ENCODE data around the gene NCAN. TPM values are rescaled to one million over a fixed set of nuclear protein-coding genes. Genes with fewer than 3 reads are reported as not detected.

The NCAN gene
- not detected in 3 replicates for total RNA-seq
- long read RNA-seq, result 0 reads

DNA sequence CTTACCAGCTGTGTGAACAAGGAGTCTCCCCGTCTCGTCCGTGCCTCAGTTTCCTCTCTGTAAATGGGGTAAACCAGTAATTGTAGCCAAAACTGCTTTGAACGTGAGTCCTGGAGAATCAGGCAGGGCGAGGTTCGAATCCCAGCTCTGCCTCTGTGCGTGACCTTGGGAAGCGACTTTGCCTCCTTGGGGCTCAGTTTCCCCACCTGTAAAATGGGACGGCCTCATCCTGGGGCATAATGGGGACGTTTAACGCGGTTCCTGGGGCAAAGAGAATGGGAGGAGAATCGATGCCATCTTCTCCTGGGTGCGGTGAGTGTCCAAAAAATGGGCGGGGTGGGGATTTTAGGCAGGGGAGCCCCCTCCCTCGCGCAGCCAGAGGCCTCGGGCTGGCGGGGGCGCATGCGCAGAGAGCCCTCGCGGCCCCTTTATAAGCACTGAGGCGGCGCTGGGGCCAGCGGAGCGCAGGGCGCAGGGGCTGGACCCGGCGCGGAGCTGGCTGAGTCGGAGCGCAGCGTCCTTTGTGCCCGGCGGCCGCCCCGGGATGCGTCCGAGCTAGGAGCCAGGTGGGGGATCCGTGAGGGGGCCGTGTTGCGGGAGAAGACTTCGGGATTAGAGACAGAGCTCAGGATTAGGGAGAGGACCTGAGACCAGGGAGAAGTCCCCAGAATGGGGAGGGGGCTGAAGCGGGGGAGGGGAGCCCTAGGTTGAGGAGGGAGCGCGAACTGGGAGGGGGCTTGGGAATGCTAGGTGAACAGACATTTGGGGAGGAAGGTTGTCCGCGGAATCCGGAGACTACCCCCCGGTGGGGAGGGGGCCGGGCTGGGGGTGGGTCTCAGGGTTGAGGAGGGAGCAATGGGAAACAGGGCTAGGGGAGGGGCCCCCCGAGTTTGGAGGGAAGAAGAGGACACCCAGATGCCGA, at the start of gene NCAN:
Gene NCAN (plus strand): TSS at position 460 of the 922 bp plus-strand sequence. CDS start 4,996 bp downstream, outside the sequence.
- DNase-seq (ENCODE audit: low spot score), result no peak
- TF ChIP-seq, protein P1, sequence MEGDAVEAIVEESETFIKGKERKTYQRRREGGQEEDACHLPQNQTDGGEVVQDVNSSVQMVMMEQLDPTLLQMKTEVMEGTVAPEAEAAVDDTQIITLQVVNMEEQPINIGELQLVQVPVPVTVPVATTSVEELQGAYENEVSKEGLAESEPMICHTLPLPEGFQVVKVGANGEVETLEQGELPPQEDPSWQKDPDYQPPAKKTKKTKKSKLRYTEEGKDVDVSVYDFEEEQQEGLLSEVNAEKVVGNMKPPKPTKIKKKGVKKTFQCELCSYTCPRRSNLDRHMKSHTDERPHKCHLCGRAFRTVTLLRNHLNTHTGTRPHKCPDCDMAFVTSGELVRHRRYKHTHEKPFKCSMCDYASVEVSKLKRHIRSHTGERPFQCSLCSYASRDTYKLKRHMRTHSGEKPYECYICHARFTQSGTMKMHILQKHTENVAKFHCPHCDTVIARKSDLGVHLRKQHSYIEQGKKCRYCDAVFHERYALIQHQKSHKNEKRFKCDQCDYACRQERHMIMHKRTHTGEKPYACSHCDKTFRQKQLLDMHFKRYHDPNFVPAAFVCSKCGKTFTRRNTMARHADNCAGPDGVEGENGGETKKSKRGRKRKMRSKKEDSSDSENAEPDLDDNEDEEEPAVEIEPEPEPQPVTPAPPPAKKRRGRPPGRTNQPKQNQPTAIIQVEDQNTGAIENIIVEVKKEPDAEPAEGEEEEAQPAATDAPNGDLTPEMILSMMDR (IDR thresholded peaks at IDR 0.05), result no peak
- H3K27ac Mint-ChIP-seq (ENCODE audit: unreplicated experiment), result no peak within 1 kb of the TSS

DNA sequence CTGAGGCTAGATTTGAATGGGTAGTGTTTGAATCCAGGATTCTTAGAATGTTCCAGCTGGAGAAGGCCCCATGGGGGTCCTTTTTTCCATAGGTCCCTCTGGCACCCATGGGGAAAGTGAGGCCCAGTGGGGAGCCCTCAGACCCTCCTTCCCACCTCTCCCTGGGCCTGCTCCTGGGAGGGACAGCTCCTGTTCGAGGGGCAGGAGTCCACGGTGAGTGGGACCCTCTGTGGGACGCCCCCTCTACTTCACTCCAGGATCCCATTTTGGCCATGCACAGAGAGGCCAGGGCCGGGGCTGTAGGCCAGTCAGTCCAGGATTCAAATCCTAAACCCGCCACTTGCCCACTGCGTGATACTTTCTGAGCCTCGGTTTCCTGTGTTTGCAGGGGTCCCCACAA, 49.3 kb upstream of the NCAN start:
- DNase-seq (ENCODE audit: low spot score), result no peak
- H3K9me3 Mint-ChIP-seq (ENCODE audit: low read depth), result no peaks in the 10 kb centered on the region
- no peak overlapping the region for H3K27ac Mint-ChIP-seq (ENCODE audit: unreplicated experiment)
- no peaks in the 10 kb centered on the region for H3K4me1 Mint-ChIP-seq (ENCODE audit: low read depth)
- TF ChIP-seq, protein P1 (IDR thresholded peaks at IDR 0.05), result no peak
- no peaks in the 10 kb centered on the region for H3K36me3 Mint-ChIP-seq (ENCODE audit: low read depth)
- no peak overlapping the region for H3K4me3 Mint-ChIP-seq (ENCODE audit: unreplicated experiment)
- no peaks in the 10 kb centered on the region for H3K27me3 Mint-ChIP-seq (ENCODE audit: low read depth)

More for the DNA sequence above, at the start of gene NCAN:
- Mint-ChIP-seq H3K36me3 (ENCODE audit: low read depth) (no peaks in the 10 kb centered on the region), H3K4me3 (ENCODE audit: unreplicated experiment) (no peak within 1 kb of the TSS), H3K27me3 (ENCODE audit: low read depth) (peaks cover 42% of the 10 kb centered on the region), H3K9me3 (ENCODE audit: low read depth) (no peaks in the 10 kb centered on the region), H3K4me1 (ENCODE audit: low read depth) (no peaks in the 10 kb centered on the region)

DNA sequence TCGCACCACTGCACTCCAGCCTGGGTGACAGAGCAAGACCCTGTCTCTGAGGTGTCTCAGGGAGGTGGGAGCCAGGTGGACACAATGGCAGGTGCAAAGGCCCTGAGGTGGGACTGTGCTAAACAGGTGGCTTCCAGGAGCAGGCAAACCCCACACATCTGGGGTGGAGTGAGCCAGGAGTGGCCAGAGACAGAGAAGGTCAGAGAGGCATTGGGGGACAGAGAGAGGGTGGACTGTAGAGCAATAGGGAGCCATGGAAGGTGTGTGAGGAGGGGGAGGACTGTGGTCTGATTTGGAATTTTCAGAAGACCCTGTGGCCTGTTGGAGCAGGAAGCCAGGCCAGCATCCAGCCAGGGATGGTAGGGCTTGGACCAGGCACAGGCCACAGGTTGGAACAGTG, 46.4 kb upstream of the NCAN start:
- no peak overlapping the region for H3K4me3 Mint-ChIP-seq (ENCODE audit: unreplicated experiment)
- no peak overlapping the region for H3K27ac Mint-ChIP-seq (ENCODE audit: unreplicated experiment)
- DNase-seq (ENCODE audit: low spot score), result no peak
- no peaks in the 10 kb centered on the region for H3K9me3 Mint-ChIP-seq (ENCODE audit: low read depth)
- H3K36me3 Mint-ChIP-seq (ENCODE audit: low read depth), result no peaks in the 10 kb centered on the region
- no peaks in the 10 kb centered on the region for H3K27me3 Mint-ChIP-seq (ENCODE audit: low read depth)
- H3K4me1 Mint-ChIP-seq (ENCODE audit: low read depth), result peaks cover 9% of the 10 kb centered on the region
- TF ChIP-seq, protein P1 (IDR thresholded peaks at IDR 0.05), result no peak

DNA sequence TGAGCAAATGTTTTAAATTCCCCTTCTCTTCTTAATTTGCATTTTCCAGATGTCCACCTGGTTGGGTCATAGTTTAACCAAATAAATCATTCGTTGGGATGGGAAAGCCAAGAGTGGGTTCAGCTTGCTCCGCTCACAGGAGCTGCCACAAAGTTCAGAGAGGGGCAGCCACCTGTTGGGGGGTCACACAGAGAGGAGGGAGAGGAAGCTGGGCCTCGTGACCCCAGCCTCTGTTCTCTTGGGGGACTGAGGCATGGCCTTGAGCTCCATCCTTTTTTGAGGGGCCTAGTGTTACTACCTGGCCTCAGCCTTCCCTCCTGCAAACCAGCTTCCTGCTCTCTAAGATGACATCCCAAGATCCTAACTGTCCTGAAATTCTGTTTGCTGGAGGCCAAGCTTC, 44.1 kb upstream of the NCAN start:
- Mint-ChIP-seq H3K4me1 (ENCODE audit: low read depth) (peaks cover 25% of the 10 kb centered on the region), H3K4me3 (ENCODE audit: unreplicated experiment) (no peak overlapping the region), H3K9me3 (ENCODE audit: low read depth) (no peaks in the 10 kb centered on the region), H3K36me3 (ENCODE audit: low read depth) (no peaks in the 10 kb centered on the region), H3K27me3 (ENCODE audit: low read depth) (no peaks in the 10 kb centered on the region), H3K27ac (ENCODE audit: unreplicated experiment) (no peak overlapping the region)
- TF ChIP-seq, protein P1 (IDR thresholded peaks at IDR 0.05), result no peak
- DNase-seq (ENCODE audit: low spot score), result no peak

DNA sequence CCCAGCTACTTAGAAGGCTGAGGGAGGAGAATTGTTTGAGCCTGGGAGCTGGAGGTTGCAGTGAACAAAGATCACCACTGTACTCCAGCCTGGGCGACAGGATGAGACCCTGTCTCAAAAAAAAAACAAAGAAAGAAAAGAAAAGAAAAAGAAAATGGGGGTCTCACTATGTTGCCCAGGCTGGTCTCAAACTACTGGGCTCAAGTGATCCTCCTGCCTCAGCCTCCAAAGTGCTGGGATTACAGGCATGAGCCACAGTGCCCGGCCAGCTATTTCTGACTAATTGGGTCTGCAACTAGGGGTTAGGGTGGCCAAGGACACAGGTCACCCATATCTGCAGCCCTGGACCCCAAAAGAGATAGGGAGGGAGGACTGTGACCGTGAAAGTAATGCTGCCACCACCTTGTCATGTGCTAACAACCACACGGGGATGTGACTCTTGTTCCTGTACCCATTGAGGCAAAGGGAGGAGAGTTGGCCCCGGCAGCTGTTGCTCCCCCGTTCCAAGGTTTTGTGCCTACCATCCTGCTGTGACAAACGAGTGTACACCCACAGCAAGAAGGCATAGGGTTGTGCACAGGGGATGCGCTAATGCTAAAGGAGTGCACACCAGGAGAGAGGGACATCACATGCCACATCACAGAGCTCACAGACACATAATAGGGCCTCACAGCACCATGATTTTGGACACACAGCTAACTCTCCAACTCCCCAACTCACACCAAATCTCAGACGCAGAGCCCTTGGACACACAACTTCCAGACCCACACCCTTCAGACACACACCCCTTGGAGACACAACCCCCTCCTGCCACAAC, 42.3 kb upstream of the NCAN start:
- no peaks in the 10 kb centered on the region for H3K27me3 Mint-ChIP-seq (ENCODE audit: low read depth)
- no peak overlapping the region for H3K27ac Mint-ChIP-seq (ENCODE audit: unreplicated experiment)
- DNase-seq (ENCODE audit: low spot score), result no peak
- H3K4me3 Mint-ChIP-seq (ENCODE audit: unreplicated experiment), result peak overlapping the region; percentile 55
- TF ChIP-seq, protein P1 (IDR thresholded peaks at IDR 0.05), result no peak
- peaks cover 25% of the 10 kb centered on the region for H3K4me1 Mint-ChIP-seq (ENCODE audit: low read depth)
- H3K9me3 Mint-ChIP-seq (ENCODE audit: low read depth), result no peaks in the 10 kb centered on the region
- no peaks in the 10 kb centered on the region for H3K36me3 Mint-ChIP-seq (ENCODE audit: low read depth)

All from chondrocyte (in vitro differentiated cells).